ENCODE measurements around the gene ADGRG6. TPM values are rescaled to one million over a fixed set of nuclear protein-coding genes. Genes with fewer than 3 reads are reported as not detected.

ADGRG6 gene
- total and polyA plus RNA-seq, 12 donors: 0.72 to 24.6 (median 5.3) TPM

GRCh38 chr6:142381845-142382378 is 80.1 kb downstream of the ADGRG6 start:
- Histone ChIP-seq H3K4me3 (no peak overlapping the region), H3K36me3 (replicated peaks in 1 of 2) (no peaks in the 10 kb centered on the region), H3K9me3 (replicated peaks in 1 of 3) (peaks cover 0 to 4% (median 0%) of the 10 kb centered on the region in 3 donors), H3K27ac (no peak overlapping the region), H3K4me1 (replicated peaks in 1 of 2) (no peaks in the 10 kb centered on the region), H3K27me3 (no peaks in the 10 kb centered on the region)
- TF ChIP-seq POLR2A (IDR thresholded peaks at IDR 0.05) (no peak), CTCF (IDR thresholded peaks at IDR 0.05) (no peak)
- DNase-seq: no peak
- intact Hi-C loops (cut with DNase I): loop anchor here in 1 of 2 donors (10.0 kb wide), 1 partner anchor 237 kb away; the partner anchor contains the start of genes NMBR and VTA1
- WGBS, 4 donors: 75 to 81% (median 78%) methylated on average over 5 of the region's 5 CpGs

- H3K9me3 ChIP-seq (replicated peaks in 1 of 3): peaks cover 0 to 4% (median 0%) of the 10 kb centered on the region in 3 donors
- TF ChIP-seq CTCF (IDR thresholded peaks at IDR 0.05) (no peak), POLR2A (IDR thresholded peaks at IDR 0.05) (no peak)
- intact Hi-C loops (cut with DNase I): loop anchor here in 1 of 2 donors (10.0 kb wide), 1 partner anchor 240 kb away; the partner anchor contains the start of genes NMBR and VTA1
- no peak overlapping the region for H3K27ac ChIP-seq
- DNase-seq: no peak
- H3K4me1 ChIP-seq (replicated peaks in 1 of 2): no peaks in the 10 kb centered on the region
- WGBS, 4 donors: 53 to 60% (median 55%) methylated on average over 4 of the region's 4 CpGs
- H3K36me3 ChIP-seq (replicated peaks in 1 of 2): no peaks in the 10 kb centered on the region
- H3K4me3 ChIP-seq: no peak overlapping the region
- H3K27me3 ChIP-seq: no peaks in the 10 kb centered on the region
Measured at GRCh38 chr6:142384519-142385254, 82.9 kb downstream of the ADGRG6 start.

GRCh38 chr6:142385352-142385751 is 83.5 kb downstream of the ADGRG6 start:
- TF ChIP-seq CTCF (IDR thresholded peaks at IDR 0.05): no peak
- TF ChIP-seq POLR2A (IDR thresholded peaks at IDR 0.05): no peak
- WGBS, 4 donors: 71 to 82% (median 76%) methylated on average over 2 of the region's 2 CpGs
- Histone ChIP-seq H3K4me3 (no peak overlapping the region), H3K4me1 (replicated peaks in 1 of 2) (no peaks in the 10 kb centered on the region), H3K9me3 (replicated peaks in 1 of 3) (peaks cover 0 to 4% (median 0%) of the 10 kb centered on the region in 3 donors), H3K36me3 (replicated peaks in 1 of 2) (no peaks in the 10 kb centered on the region), H3K27me3 (no peaks in the 10 kb centered on the region), H3K27ac (no peak overlapping the region)
- DNase-seq: no peak
- intact Hi-C loops (cut with DNase I): loop anchor here in 1 of 2 donors (10.0 kb wide), 1 partner anchor 241 kb away; the partner anchor contains the start of genes NMBR and VTA1

- H3K36me3 ChIP-seq (replicated peaks in 1 of 2): no peaks in the 10 kb centered on the region
- TF ChIP-seq POLR2A (IDR thresholded peaks at IDR 0.05) (no peak), CTCF (IDR thresholded peaks at IDR 0.05) (no peak)
- intact Hi-C loops (cut with DNase I): loop anchor here in 1 of 2 donors (10.0 kb wide), 1 partner anchor 242 kb away; the partner anchor contains the start of genes NMBR and VTA1
- no peak overlapping the region for H3K4me3 ChIP-seq
- H3K9me3 ChIP-seq (replicated peaks in 1 of 3): peaks cover 0 to 4% (median 0%) of the 10 kb centered on the region in 3 donors
- DNase-seq: no peak
- no peaks in the 10 kb centered on the region for H3K4me1 ChIP-seq (replicated peaks in 1 of 2)
- WGBS, 4 donors: 83 to 94% (median 87%) methylated on average over 4 of the region's 4 CpGs
- no peak overlapping the region for H3K27ac ChIP-seq
- H3K27me3 ChIP-seq: no peaks in the 10 kb centered on the region
Measured at GRCh38 chr6:142386657-142387056, 84.8 kb downstream of the ADGRG6 start.
